ENCODE results near the gene CNTNAP5.

DNA sequence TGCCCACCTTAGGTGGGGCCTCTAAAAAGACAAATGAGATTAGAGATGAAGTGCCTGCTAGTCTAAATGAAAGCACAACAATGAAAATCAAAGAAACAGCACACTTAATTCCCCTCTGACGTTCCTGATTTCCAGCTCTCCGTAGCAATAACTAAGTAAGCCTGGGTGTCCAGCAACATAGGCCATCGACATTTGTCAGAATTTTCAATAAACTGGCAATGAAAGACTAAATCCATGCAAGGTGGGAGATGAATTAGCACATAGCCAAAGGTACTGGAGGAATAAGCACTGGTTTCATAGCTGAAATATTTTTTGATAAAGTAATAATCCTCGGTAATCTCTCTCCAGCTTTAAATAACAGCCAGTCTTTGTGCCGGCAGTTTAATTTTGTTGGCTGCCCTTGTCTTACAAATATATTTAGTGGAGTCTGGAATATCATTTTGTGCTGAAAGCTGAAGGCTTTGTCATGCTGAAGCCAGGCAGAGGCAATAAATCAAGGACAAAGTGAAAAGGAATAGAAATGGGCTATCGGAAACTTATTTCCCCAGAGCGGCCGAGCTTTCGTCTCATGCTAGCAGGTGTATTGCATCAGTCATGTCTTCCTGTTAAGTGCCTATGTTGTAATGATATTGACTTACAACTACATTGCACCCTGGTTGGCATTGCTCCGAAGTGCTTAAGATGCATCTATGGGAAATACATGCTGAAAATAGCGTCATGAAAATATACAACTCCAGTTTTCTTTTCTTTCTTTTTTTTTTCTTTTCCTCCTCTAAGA lies 790.1 kb downstream of the CNTNAP5 start:
- TF ChIP-seq ZBTB20 (CRISPR knock-in tag; IDR thresholded peaks at IDR 0.05; ENCODE audit: borderline replicate concordance, low read depth) (no peak), PCBP1 (IDR thresholded peaks at IDR 0.05; ENCODE audit: borderline replicate concordance, low read depth, low read length) (no peak)
